ENCODE measurements around the gene KDM7A. TPM values are rescaled to one million over a fixed set of nuclear protein-coding genes. Genes with fewer than 3 reads are reported as not detected.

The KDM7A gene
- total and polyA plus RNA-seq, 9 of the 15 experiments (the other 6 are each of a cell fraction or from before 2014, with no cell fraction given), result 0.90 to 8.4 (median 7.0) TPM

DNA sequence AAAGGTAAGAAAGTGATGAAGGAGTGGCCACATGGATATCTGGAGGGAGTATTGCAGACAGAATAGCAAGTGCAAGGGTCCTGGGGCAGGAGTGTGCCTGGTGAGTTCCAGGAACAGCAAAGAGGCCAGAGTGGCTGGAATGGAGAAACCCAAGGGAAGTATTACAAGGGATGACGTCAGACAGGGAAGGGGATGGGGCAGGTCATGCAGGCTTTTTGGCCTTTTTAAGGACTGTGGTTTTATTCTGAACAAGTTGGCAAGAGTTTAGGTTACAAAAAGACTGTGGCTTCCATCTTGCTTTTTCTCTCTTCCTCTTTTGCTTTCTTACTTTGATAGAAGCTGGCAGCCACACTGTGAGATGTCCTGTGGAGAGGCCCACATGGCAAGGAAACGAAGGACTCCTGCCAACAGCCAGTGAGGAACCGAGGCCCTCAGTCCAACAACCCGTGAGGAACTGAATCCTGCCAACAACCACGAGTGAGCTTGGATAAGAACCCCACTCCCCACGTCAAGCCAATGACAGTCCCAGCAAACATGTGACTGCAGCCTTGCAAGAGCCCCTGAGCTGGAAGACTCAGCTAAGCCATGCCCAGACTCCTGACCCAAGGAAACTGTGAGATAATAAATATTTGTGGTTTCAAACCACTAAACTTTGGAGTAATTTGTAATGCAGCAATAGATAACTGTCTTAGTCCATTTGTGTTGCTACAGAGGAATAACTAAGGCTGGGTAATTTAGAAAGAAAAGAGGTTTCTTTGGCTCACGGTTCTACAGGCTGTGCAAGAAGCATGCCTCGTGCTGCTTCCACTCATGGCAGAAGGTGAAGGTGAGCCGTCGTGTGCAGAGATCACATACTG, 19.8 kb upstream of the KDM7A start (continued):
- TF ChIP-seq GABPB2 (CRISPR knock-in tag; conservative IDR thresholded peaks at IDR 0.05) (no peak), TEAD1 (CRISPR knock-in tag; IDR thresholded peaks at IDR 0.05) (0 out of 4 replicates have a peak, but pooled peaks of 1 of the 2 experiments have one; percentile 41), STAG1 (CRISPR knock-in tag; IDR thresholded peaks at IDR 0.05; ENCODE audit: borderline replicate concordance) (0 out of 2 replicates have a peak, but pooled peaks have one; percentile 25), HDGF (IDR thresholded peaks at IDR 0.05) (no peak), HDAC1 (IDR thresholded peaks at IDR 0.05) (no peak; a peak in 1 of 4 replicates), ZNF316 (IDR thresholded peaks at IDR 0.05) (no peak), MYNN (IDR thresholded peaks at IDR 0.05) (no peak), MYNN (CRISPR knock-in tag; IDR thresholded peaks at IDR 0.05) (no peak), E2F5 (CRISPR knock-in tag; IDR thresholded peaks at IDR 0.05) (no peak), MAX (CRISPR knock-in tag; IDR thresholded peaks at IDR 0.05) (peak; percentile 66), SMARCA5 (IDR thresholded peaks at IDR 0.05) (peak; percentile 93; the same call in 1 of the 2 replicates), IRF9 (tag; IDR thresholded peaks at IDR 0.05) (no peak)
- TF ChIP-seq, protein P1, sequence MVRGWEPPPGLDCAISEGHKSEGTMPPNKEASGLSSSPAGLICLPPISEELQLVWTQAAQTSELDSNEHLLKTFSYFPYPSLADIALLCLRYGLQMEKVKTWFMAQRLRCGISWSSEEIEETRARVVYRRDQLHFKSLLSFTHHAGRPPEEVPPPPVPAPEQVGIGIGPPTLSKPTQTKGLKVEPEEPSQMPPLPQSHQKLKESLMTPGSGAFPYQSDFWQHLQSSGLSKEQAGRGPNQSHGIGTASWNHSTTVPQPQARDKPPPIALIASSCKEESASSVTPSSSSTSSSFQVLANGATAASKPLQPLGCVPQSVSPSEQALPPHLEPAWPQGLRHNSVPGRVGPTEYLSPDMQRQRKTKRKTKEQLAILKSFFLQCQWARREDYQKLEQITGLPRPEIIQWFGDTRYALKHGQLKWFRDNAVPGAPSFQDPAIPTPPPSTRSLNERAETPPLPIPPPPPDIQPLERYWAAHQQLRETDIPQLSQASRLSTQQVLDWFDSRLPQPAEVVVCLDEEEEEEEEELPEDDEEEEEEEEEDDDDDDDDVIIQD (CRISPR knock-in tag; IDR thresholded peaks at IDR 0.05), result no peak

Measured in K562 (cell line).